Measurements from ENCODE around the gene MAN1A1.

Gene MAN1A1

GRCh38 chr6:119137194-119138072 lies 212.1 kb downstream of the MAN1A1 start:
- DNase-seq, result peak; percentile 59

- no peak for DNase-seq
These were observed 214.8 kb downstream of the MAN1A1 start for GRCh38 chr6:119134752-119135151.

GRCh38 chr6:119133400-119133799 lies 216.2 kb downstream of the MAN1A1 start:
- DNase-seq, result no peak

- no peak for DNase-seq
These were observed 217.1 kb downstream of the MAN1A1 start for GRCh38 chr6:119132261-119132981.

GRCh38 chr6:119129968-119130484 lies 219.5 kb downstream of the MAN1A1 start:
- DNase-seq, result no peak

GRCh38 chr6:119129148-119129967 lies 220.2 kb downstream of the MAN1A1 start:
- peak; percentile 87 for DNase-seq

GRCh38 chr6:119128252-119128912 lies 221.2 kb downstream of the MAN1A1 start:
- DNase-seq, result no peak

GRCh38 chr6:119127627-119128026 lies 221.9 kb downstream of the MAN1A1 start:
- no peak for DNase-seq
